Measurements from ENCODE around the gene TMEM81.

Gene TMEM81

GRCh38 chr1:205069371-205070125, 14.7 kb downstream of the TMEM81 start:
- Histone ChIP-seq H3K27ac (ENCODE audit: insufficient read depth, low read depth, low read length, poor library complexity, severe bottlenecking) (no peak overlapping the region), H3K4me1 (ENCODE audit: control insufficient read depth, insufficient read depth, low read length) (no peaks in the 10 kb centered on the region), H3K9me3 (ENCODE audit: control insufficient read depth, low read length) (no peaks in the 10 kb centered on the region), H3K36me3 (ENCODE audit: control insufficient read depth, insufficient read depth, low read length) (peaks cover 7% of the 10 kb centered on the region), H3K4me3 (ENCODE audit: insufficient read depth, low read depth, low read length) (no peak overlapping the region), H3K27me3 (ENCODE audit: control insufficient read depth, insufficient read depth, low read length, poor library complexity, severe bottlenecking) (no peaks in the 10 kb centered on the region)
- WGBS, 2 experiments, result 94 to 95% methylated on average over 42 of the region's 42 CpGs

- 95 to 99% methylated on average over 2 of the region's 2 CpGs for WGBS, 2 experiments
- Histone ChIP-seq H3K4me3 (ENCODE audit: insufficient read depth, low read depth, low read length) (no peak overlapping the region), H3K9me3 (ENCODE audit: control insufficient read depth, low read length) (no peaks in the 10 kb centered on the region), H3K36me3 (ENCODE audit: control insufficient read depth, insufficient read depth, low read length) (peaks cover 8% of the 10 kb centered on the region), H3K27ac (ENCODE audit: insufficient read depth, low read depth, low read length, poor library complexity, severe bottlenecking) (no peak overlapping the region), H3K27me3 (ENCODE audit: control insufficient read depth, insufficient read depth, low read length, poor library complexity, severe bottlenecking) (no peaks in the 10 kb centered on the region), H3K4me1 (ENCODE audit: control insufficient read depth, insufficient read depth, low read length) (no peaks in the 10 kb centered on the region)
Observed at GRCh38 chr1:205068457-205069040, 15.7 kb downstream of the TMEM81 start.

- 91 to 95% methylated on average over 4 of the region's 4 CpGs for WGBS, 2 experiments
- no peaks in the 10 kb centered on the region for H3K9me3 ChIP-seq (ENCODE audit: control insufficient read depth, low read length)
- H3K27me3 ChIP-seq (ENCODE audit: control insufficient read depth, insufficient read depth, low read length, poor library complexity, severe bottlenecking), result no peaks in the 10 kb centered on the region
- peaks cover 8% of the 10 kb centered on the region for H3K36me3 ChIP-seq (ENCODE audit: control insufficient read depth, insufficient read depth, low read length)
- no peaks in the 10 kb centered on the region for H3K4me1 ChIP-seq (ENCODE audit: control insufficient read depth, insufficient read depth, low read length)
- H3K27ac ChIP-seq (ENCODE audit: insufficient read depth, low read depth, low read length, poor library complexity, severe bottlenecking), result no peak overlapping the region
- no peak overlapping the region for H3K4me3 ChIP-seq (ENCODE audit: insufficient read depth, low read depth, low read length)
Observed at GRCh38 chr1:205068001-205068400, 16.3 kb downstream of the TMEM81 start.

- Histone ChIP-seq H3K27ac (ENCODE audit: insufficient read depth, low read depth, low read length, poor library complexity, severe bottlenecking) (no peak overlapping the region), H3K4me3 (ENCODE audit: insufficient read depth, low read depth, low read length) (no peak overlapping the region), H3K27me3 (ENCODE audit: control insufficient read depth, insufficient read depth, low read length, poor library complexity, severe bottlenecking) (no peaks in the 10 kb centered on the region), H3K4me1 (ENCODE audit: control insufficient read depth, insufficient read depth, low read length) (no peaks in the 10 kb centered on the region), H3K36me3 (ENCODE audit: control insufficient read depth, insufficient read depth, low read length) (peaks cover 8% of the 10 kb centered on the region), H3K9me3 (ENCODE audit: control insufficient read depth, low read length) (no peaks in the 10 kb centered on the region)
- 91 to 95% methylated on average over 6 of the region's 6 CpGs for WGBS, 2 experiments
Observed at GRCh38 chr1:205067031-205067430, 17.2 kb downstream of the TMEM81 start.

DNA sequence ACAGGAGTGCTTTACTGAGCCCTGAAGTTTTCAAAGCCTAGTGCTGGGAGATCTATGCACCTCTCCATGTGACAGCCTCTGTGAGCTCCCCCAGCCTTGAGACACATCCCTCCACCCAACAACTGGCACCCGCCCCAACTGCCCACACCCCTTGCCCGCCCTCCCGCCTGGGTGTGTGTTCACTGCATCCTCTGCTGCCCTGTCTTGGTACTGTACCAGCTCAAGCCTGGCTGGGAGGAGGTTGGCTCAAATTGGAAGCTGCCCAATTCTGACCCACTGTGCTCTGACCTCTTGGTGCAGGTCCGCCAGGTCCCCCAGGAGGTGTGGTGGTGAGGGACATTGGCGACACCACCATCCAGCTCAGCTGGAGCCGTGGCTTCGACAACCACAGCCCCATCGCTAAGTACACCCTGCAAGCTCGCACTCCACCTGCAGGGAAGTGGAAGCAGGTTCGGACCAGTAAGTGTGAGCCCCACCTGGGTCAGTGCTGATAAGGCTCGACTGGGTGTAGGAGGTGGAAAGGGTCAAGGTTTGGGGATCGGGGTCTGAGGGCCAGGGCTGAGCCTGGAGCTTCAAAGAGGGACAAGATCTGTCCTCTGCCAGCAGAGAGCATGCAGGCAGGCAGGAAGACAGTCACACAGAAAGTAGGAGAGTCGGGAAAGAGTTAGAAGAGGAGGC, 18.0 kb downstream of the TMEM81 start:
- Histone ChIP-seq H3K36me3 (ENCODE audit: control insufficient read depth, insufficient read depth, low read length) (peaks cover 8% of the 10 kb centered on the region), H3K27me3 (ENCODE audit: control insufficient read depth, insufficient read depth, low read length, poor library complexity, severe bottlenecking) (no peaks in the 10 kb centered on the region), H3K4me1 (ENCODE audit: control insufficient read depth, insufficient read depth, low read length) (peaks cover 7% of the 10 kb centered on the region), H3K9me3 (ENCODE audit: control insufficient read depth, low read length) (no peaks in the 10 kb centered on the region), H3K27ac (ENCODE audit: insufficient read depth, low read depth, low read length, poor library complexity, severe bottlenecking) (no peak overlapping the region), H3K4me3 (ENCODE audit: insufficient read depth, low read depth, low read length) (no peak overlapping the region)
- 89 to 91% methylated on average over 13 of the region's 13 CpGs for WGBS, 2 experiments

- Histone ChIP-seq H3K4me3 (ENCODE audit: insufficient read depth, low read depth, low read length) (no peak overlapping the region), H3K9me3 (ENCODE audit: control insufficient read depth, low read length) (no peaks in the 10 kb centered on the region)
- WGBS, 2 experiments, result 92 to 93% methylated on average over 14 of the region's 14 CpGs
Observed at GRCh38 chr1:205065666-205066065, 18.6 kb downstream of the TMEM81 start.

GRCh38 chr1:205064741-205065316, 19.4 kb downstream of the TMEM81 start:
- H3K36me3 ChIP-seq (ENCODE audit: control insufficient read depth, insufficient read depth, low read length), result peaks cover 8% of the 10 kb centered on the region
- 91% methylated on average over 9 of the region's 9 CpGs for WGBS, 2 experiments
- no peak overlapping the region for H3K27ac ChIP-seq (ENCODE audit: insufficient read depth, low read depth, low read length, poor library complexity, severe bottlenecking)
- no peak overlapping the region for H3K4me3 ChIP-seq (ENCODE audit: insufficient read depth, low read depth, low read length)
- no peaks in the 10 kb centered on the region for H3K9me3 ChIP-seq (ENCODE audit: control insufficient read depth, low read length)
- H3K27me3 ChIP-seq (ENCODE audit: control insufficient read depth, insufficient read depth, low read length, poor library complexity, severe bottlenecking), result no peaks in the 10 kb centered on the region
- H3K4me1 ChIP-seq (ENCODE audit: control insufficient read depth, insufficient read depth, low read length), result peaks cover 9% of the 10 kb centered on the region

More at GRCh38 chr1:205065666-205066065, 18.6 kb downstream of the TMEM81 start:
- Histone ChIP-seq H3K27me3 (ENCODE audit: control insufficient read depth, insufficient read depth, low read length, poor library complexity, severe bottlenecking) (no peaks in the 10 kb centered on the region), H3K4me1 (ENCODE audit: control insufficient read depth, insufficient read depth, low read length) (peaks cover 9% of the 10 kb centered on the region), H3K27ac (ENCODE audit: insufficient read depth, low read depth, low read length, poor library complexity, severe bottlenecking) (no peak overlapping the region), H3K36me3 (ENCODE audit: control insufficient read depth, insufficient read depth, low read length) (peaks cover 8% of the 10 kb centered on the region)

GRCh38 chr1:205064301-205064700, 20.0 kb downstream of the TMEM81 start:
- Histone ChIP-seq H3K36me3 (ENCODE audit: control insufficient read depth, insufficient read depth, low read length) (peaks cover 8% of the 10 kb centered on the region), H3K9me3 (ENCODE audit: control insufficient read depth, low read length) (no peaks in the 10 kb centered on the region)
- WGBS, 2 experiments, result 91 to 94% methylated on average over 11 of the region's 11 CpGs

GRCh38 chr1:205062895-205063294, 21.4 kb downstream of the TMEM81 start:
- Histone ChIP-seq H3K27ac (ENCODE audit: insufficient read depth, low read depth, low read length, poor library complexity, severe bottlenecking) (no peak overlapping the region), H3K27me3 (ENCODE audit: control insufficient read depth, insufficient read depth, low read length, poor library complexity, severe bottlenecking) (no peaks in the 10 kb centered on the region), H3K36me3 (ENCODE audit: control insufficient read depth, insufficient read depth, low read length) (peaks cover 8% of the 10 kb centered on the region), H3K4me3 (ENCODE audit: insufficient read depth, low read depth, low read length) (no peak overlapping the region), H3K9me3 (ENCODE audit: control insufficient read depth, low read length) (no peaks in the 10 kb centered on the region), H3K4me1 (ENCODE audit: control insufficient read depth, insufficient read depth, low read length) (peaks cover 9% of the 10 kb centered on the region)
- WGBS, 2 experiments, result 95 to 96% methylated on average over 2 to 3 of the region's 3 CpGs

More at GRCh38 chr1:205064301-205064700, 20.0 kb downstream of the TMEM81 start:
- no peak overlapping the region for H3K4me3 ChIP-seq (ENCODE audit: insufficient read depth, low read depth, low read length)
- H3K4me1 ChIP-seq (ENCODE audit: control insufficient read depth, insufficient read depth, low read length), result peaks cover 9% of the 10 kb centered on the region
- no peaks in the 10 kb centered on the region for H3K27me3 ChIP-seq (ENCODE audit: control insufficient read depth, insufficient read depth, low read length, poor library complexity, severe bottlenecking)
- H3K27ac ChIP-seq (ENCODE audit: insufficient read depth, low read depth, low read length, poor library complexity, severe bottlenecking), result no peak overlapping the region

GRCh38 chr1:205062319-205062718, 21.9 kb downstream of the TMEM81 start:
- WGBS, 2 experiments, result 94 to 95% methylated on average over 8 of the region's 8 CpGs
- H3K27me3 ChIP-seq (ENCODE audit: control insufficient read depth, insufficient read depth, low read length, poor library complexity, severe bottlenecking), result no peaks in the 10 kb centered on the region
- no peak overlapping the region for H3K27ac ChIP-seq (ENCODE audit: insufficient read depth, low read depth, low read length, poor library complexity, severe bottlenecking)
- H3K36me3 ChIP-seq (ENCODE audit: control insufficient read depth, insufficient read depth, low read length), result peaks cover 8% of the 10 kb centered on the region
- no peaks in the 10 kb centered on the region for H3K9me3 ChIP-seq (ENCODE audit: control insufficient read depth, low read length)
- peaks cover 9% of the 10 kb centered on the region for H3K4me1 ChIP-seq (ENCODE audit: control insufficient read depth, insufficient read depth, low read length)
- no peak overlapping the region for H3K4me3 ChIP-seq (ENCODE audit: insufficient read depth, low read depth, low read length)

Data from ectodermal cell (in vitro differentiated cells).